K562 (cell line): Measurements from ENCODE around the gene LCLAT1. TPM values are rescaled to one million over a fixed set of nuclear protein-coding genes. Genes with fewer than 3 reads are reported as not detected.

ENCODE experiments used
- ATAC-seq: fragments of 200-7000 bp; cut with Tn5 transposase; 3 replicates; pipeline ENCODE4 v1.9.1; 2020; ENCODE audit warnings: moderate library complexity
- BruUV-seq: library from RNA; stranded (reverse); fragments of 400-500 nt; replicated peaks from 2 replicates; lab custom pipeline; 2021; lab: Mats Ljungman, UMichigan
- CTCF ChIA-PET: fragments of 300-600 bp; formaldehyde crosslinking; extraction: SDS; loops from one replicate; lab custom pipeline; 2021; ENCODE audit warnings: low intra/inter-chr PET ratio; lab: Yijun Ruan, JAX
- POLR2A ChIA-PET: fragments of 300-600, 350-650 bp; sonication (Branson Sonifier 250); formaldehyde crosslinking; extraction: SDS; loops from one replicate; lab custom pipeline; 2021; ENCODE audit warnings: antibody characterized with exemption, inconsistent platforms; lab: Yijun Ruan, JAX
- DNase-seq, 4 experiments: peaks; one replicate each; pipeline versions ENCODE4 v3.0.0 to v3.0.0-alpha.2; 2011 to 2018; ENCODE audit warnings: low spot score in 3 of 4, mixed read lengths in 3 of 4; ENCODE audit errors: extremely low read depth in 1 of 4
- FAIRE-seq: peaks from 2 replicates; lab custom pipeline; 2011; peaks lifted over from hg19 to GRCh38; lab: Jason Lieb, UNC
- H2AFZ ChIP-seq: 2 replicates; pipeline ENCODE4 v1.6.0; 2011; ENCODE audit warnings: low read depth, low read length, control low read depth, inconsistent platforms
- H3K27ac ChIP-seq: fragments of 200-600 bp; 3 replicates; pipeline ENCODE4 v1.8.0; 2011; ENCODE audit warnings: low read depth, mild to moderate bottlenecking, control low read depth, inconsistent platforms, low read length, moderate library complexity, mixed read lengths; ENCODE audit errors: extremely low read depth
- H3K27me3 ChIP-seq, 2 experiments: fragments of 300-600 bp in 1 of 2; 2 replicates in 1 of 2; 3 replicates in 1 of 2; pipeline versions ENCODE4 v1.6.0 to v1.8.0; 2011; ENCODE audit warnings: inconsistent platforms in 2 of 2, low read length in 2 of 2, mild to moderate bottlenecking in 1 of 2, mixed read lengths in 1 of 2, moderate library complexity in 1 of 2; ENCODE audit not compliant: control insufficient read depth in 2 of 2, insufficient read depth in 2 of 2
- H3K36me3 ChIP-seq: fragments of 300-600 bp; 3 replicates; pipeline ENCODE4 v1.8.0; 2011; ENCODE audit warnings: mild to moderate bottlenecking, low read length, inconsistent platforms; ENCODE audit not compliant: control insufficient read depth, insufficient read depth
- H3K4me1 ChIP-seq, 2 experiments: fragments of 200-600 bp in 1 of 2; replicated peaks in 1 of 2; 2 replicates in 1 of 2; 3 replicates in 1 of 2; pipeline versions ENCODE4 v1.5.1 to v1.8.0; 2011; ENCODE audit warnings: inconsistent platforms in 2 of 2, low read length in 2 of 2, mild to moderate bottlenecking in 1 of 2, mixed read lengths in 1 of 2, moderate library complexity in 1 of 2; ENCODE audit not compliant: control insufficient read depth in 2 of 2, insufficient read depth in 2 of 2
- H3K4me2 ChIP-seq: 2 replicates; pipeline ENCODE4 v1.6.1; 2011; ENCODE audit warnings: low read length, control low read depth, inconsistent platforms, mixed read lengths; ENCODE audit not compliant: insufficient read depth
- H3K4me3 ChIP-seq: fragments of 200-600 bp; sonication (generic), shearing (Covaris generic); 2 replicates; pipeline ENCODE4 v1.5.1; 2016; ENCODE audit warnings: control low read depth, inconsistent platforms
- H3K79me2 ChIP-seq: fragments of 200-600 bp; 3 replicates; pipeline ENCODE4 v1.8.0; 2011; ENCODE audit warnings: low read length, inconsistent platforms; ENCODE audit not compliant: control insufficient read depth, insufficient read depth
- H3K9ac ChIP-seq, 2 experiments: 2 replicates each; pipeline versions ENCODE4 v1.6.0 to v1.6.1; 2011; ENCODE audit warnings: low read depth in 2 of 2, low read length in 2 of 2, control low read depth in 1 of 2, inconsistent platforms in 1 of 2, mild to moderate bottlenecking in 1 of 2, mixed read lengths in 1 of 2; ENCODE audit not compliant: insufficient read depth in 1 of 2
- H3K9me1 ChIP-seq: one replicate; pipeline ENCODE4 v1.6.0; 2011; ENCODE audit warnings: inconsistent platforms, mild to moderate bottlenecking, low read length, moderate library complexity; ENCODE audit not compliant: control insufficient read depth, insufficient read depth
- H3K9me3 ChIP-seq: replicated peaks from 2 replicates; pipeline ENCODE4 v1.5.1; 2011; ENCODE audit warnings: low read depth, low read length, inconsistent platforms; ENCODE audit not compliant: control insufficient read depth, insufficient read depth
- H4K20me1 ChIP-seq: replicated peaks from 2 replicates; pipeline ENCODE4 v1.6.1; 2011; ENCODE audit warnings: low read length, inconsistent platforms, mixed read lengths; ENCODE audit not compliant: control insufficient read depth, insufficient read depth
- ARHGAP35 ChIP-seq: fragments of 450-650 bp; IDR thresholded peaks from 2 replicates; pipeline ENCODE4 v1.6.1; 2018; ENCODE audit not compliant: partially characterized antibody
- NBN ChIP-seq: fragments of 450-650 bp; IDR thresholded peaks from 2 replicates; pipeline ENCODE4 v1.6.1; 2016; ENCODE audit warnings: low read depth, mild to moderate bottlenecking
- RAD51 ChIP-seq: fragments of 450-650 bp; IDR thresholded peaks from 2 replicates; pipeline ENCODE4 v1.7.1; 2016; ENCODE audit warnings: low read depth, mild to moderate bottlenecking, borderline replicate concordance
- RBM14 ChIP-seq: fragments of 200-400 bp; formaldehyde crosslinking; IDR thresholded peaks from 2 replicates; pipeline ENCODE4 v1.6.1; 2018; ENCODE audit warnings: low read depth, mild to moderate bottlenecking, low read length, moderate library complexity, borderline replicate concordance; ENCODE audit not compliant: insufficient read depth
- WGBS: fragments of 100-300 bp; shearing (Covaris generic); methylation state at CpG from one replicate; pipeline ENCODE4 v1.1.6; 2016; ENCODE audit warnings: low coverage, mixed read lengths; ENCODE audit not compliant: insufficient coverage; ENCODE audit errors: missing lambda C conversion rate; 5-methylcytosine and 5-hydroxymethylcytosine counted together
- in situ Hi-C: fragments of 300-500 bp; cut with MboI; formaldehyde crosslinking; loops from 4 replicates; pipeline ENCODE4 v1.15.0; 2018; ENCODE audit warnings: inconsistent platforms, mixed read lengths
- intact Hi-C: fragments of 100-400 bp; cut with micrococcal nuclease; formaldehyde crosslinking; loops from 2 replicates; pipeline ENCODE4 v1.14.2; 2022
- polyA plus RNA-seq, 8 experiments: library from polyadenylated mRNA; depleted of rRNA in 4 of 8; stranded (reverse) in 5 of 8; unstranded in 3 of 8; fragments of >200 nt; fragmentation: Nextera tagmentation in 2 of 8; fragmentation: Illumina TruSeq in 1 of 8; extraction: Ambion mirVana in 2 of 8; extraction: Trizol in 1 of 8; gene quantifications; 2 replicates each; pipeline versions ENCODE4 v1.2.1 to v1.2.3, GENCODE V29; 2011 to 2014; ENCODE audit warnings: inconsistent platforms in 1 of 8, missing spikeins in 1 of 8
- total RNA-seq, 7 experiments: library from RNA; depleted of rRNA in 6 of 7; stranded (reverse); fragments of >200 nt in 6 of 7; fragmentation: Illumina TruSeq in 2 of 7; extraction: Trizol in 2 of 7; gene quantifications; 2 replicates each; pipeline versions ENCODE4 v1.2.1 to v1.2.3, GENCODE V29; 2011 to 2021; ENCODE audit warnings: low replicate concordance in 1 of 7
- TF ChIP-seq, protein P1 (sequence below): fragments of 250-450 bp; sonication (Bioruptor Pico); IDR thresholded peaks from 2 replicates; pipeline ENCODE4 v1.5.0; 2022; ENCODE audit warnings: mild to moderate bottlenecking
- TF ChIP-seq, protein P2 (sequence below): IDR thresholded peaks from 3 replicates; pipeline ENCODE4 v1.6.1; 2011; ENCODE audit warnings: borderline replicate concordance, mild to moderate bottlenecking; ENCODE audit not compliant: insufficient read length, insufficient read depth
- TF ChIP-seq, protein P3 (sequence below): sonication (generic); formaldehyde crosslinking; IDR thresholded peaks from 2 replicates; pipeline ENCODE4 v1.8.1; 2023; ENCODE audit warnings: mild to moderate bottlenecking, missing genetic modification reagents
- TF ChIP-seq, protein P4 (sequence below): fragments of 450-650 bp; IDR thresholded peaks from 2 replicates; pipeline ENCODE4 v1.6.1; 2017; ENCODE audit warnings: antibody characterized with exemption

Gene LCLAT1
- total and polyA plus RNA-seq, 9 of the 15 experiments (the other 6 are each of a cell fraction or from before 2014, with no cell fraction given): 8.9 to 63.3 (median 25.4) TPM

DNA sequence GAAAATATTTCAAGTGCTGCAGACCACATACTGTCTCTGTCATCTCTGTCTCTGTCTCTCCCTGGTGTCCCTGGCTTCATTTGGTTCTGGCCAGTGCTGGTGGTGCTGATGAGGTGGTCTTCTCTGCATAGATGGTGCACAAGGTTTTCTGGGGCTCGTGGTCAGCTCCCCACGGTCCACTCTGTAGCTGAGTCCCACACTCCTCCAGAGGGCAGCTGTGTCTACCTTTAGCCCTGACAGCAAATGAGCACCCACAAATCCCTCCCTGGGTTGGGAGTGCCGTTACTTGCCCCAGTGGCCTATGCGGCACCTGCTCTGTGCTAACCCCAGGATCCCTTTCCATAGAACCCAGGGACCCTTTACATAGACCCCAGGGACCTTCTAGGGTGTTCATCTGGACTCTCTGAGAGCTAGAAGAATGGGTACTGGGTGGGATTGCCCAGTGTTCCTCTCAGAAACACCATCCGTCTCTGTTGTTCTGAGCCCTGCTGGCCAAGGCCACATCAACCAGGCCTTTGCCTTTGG, 230.9 kb downstream of the LCLAT1 start (continued):
- no peak for TF ChIP-seq ARHGAP35

DNA sequence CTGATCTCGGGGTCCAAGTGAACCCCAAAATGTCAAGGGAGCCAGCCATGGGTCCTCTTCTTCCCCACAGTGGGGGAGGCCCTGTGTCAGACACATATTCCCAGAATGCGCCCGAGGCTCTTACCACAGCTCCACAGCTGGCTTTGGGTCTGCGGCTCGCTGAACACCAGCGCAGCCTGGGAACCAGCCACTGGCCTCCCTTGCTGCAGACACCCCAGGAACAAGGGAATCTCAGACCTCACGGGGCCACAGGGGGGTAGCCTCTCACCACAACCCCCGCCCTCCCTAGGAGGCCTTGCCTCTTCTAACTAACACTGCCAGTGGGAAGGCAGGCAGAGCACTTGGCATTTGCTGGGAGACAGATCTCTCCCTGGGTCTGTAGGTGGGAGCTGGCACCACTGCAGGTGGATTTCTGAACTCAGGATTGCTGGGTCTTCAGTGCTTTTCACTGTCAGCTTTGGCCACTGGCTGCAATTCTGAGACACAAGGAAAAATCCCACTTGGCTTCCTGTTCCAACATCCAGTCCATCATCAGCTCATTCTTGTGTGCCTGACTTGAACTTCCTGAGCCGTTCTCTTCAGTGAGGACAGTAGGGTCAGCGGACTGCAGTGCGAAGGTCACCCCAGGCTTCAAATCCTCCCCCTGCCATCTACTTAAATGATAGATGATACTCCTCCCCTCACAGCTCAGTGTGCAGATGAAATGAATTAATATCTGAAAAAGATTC, 231.5 kb downstream of the LCLAT1 start:
- Histone ChIP-seq H3K9me1 (no peaks in the 10 kb centered on the region), H3K27ac (no peak overlapping the region), H4K20me1 (no peaks in the 10 kb centered on the region), H3K27me3 (peaks cover 9 to 45% of the 10 kb centered on the region in 2 experiments), H3K4me2 (no peak overlapping the region), H3K9me3 (no peaks in the 10 kb centered on the region), H3K79me2 (no peaks in the 10 kb centered on the region), H3K9ac (no peak overlapping the region; a peak in 1 of 4 replicates), H2AFZ (no peak overlapping the region), H3K36me3 (no peaks in the 10 kb centered on the region), H3K4me3 (no peak overlapping the region), H3K4me1 (peaks cover 0 to 2% of the 10 kb centered on the region in 2 experiments; a peak in 1 of 5 replicates)
- FAIRE-seq: no peak
- WGBS: under 1% methylated on average over 11 of the region's 11 CpGs
- no peak for DNase-seq
- intact Hi-C loops (no loop called here), in situ Hi-C loops (no loop called here)
- ATAC-seq: no peak
- no TSS peak for BruUV-seq
- ChIA-PET CTCF (no interaction called here), POLR2A (interaction anchor here (0.5 to 1.0 kb wide), 2 partner anchors 9 to 413 kb away, joined by 3 to 5 read pairs; no protein-coding TSS in a partner anchor)
- TF ChIP-seq NBN: no peak
- TF ChIP-seq, protein P1, sequence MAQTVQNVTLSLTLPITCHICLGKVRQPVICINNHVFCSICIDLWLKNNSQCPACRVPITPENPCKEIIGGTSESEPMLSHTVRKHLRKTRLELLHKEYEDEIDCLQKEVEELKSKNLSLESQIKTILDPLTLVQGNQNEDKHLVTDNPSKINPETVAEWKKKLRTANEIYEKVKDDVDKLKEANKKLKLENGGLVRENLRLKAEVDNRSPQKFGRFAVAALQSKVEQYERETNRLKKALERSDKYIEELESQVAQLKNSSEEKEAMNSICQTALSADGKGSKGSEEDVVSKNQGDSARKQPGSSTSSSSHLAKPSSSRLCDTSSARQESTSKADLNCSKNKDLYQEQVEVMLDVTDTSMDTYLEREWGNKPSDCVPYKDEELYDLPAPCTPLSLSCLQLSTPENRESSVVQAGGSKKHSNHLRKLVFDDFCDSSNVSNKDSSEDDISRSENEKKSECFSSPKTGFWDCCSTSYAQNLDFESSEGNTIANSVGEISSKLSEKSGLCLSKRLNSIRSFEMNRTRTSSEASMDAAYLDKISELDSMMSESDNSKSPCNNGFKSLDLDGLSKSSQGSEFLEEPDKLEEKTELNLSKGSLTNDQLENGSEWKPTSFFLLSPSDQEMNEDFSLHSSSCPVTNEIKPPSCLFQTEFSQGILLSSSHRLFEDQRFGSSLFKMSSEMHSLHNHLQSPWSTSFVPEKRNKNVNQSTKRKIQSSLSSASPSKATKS (CRISPR knock-in tag): no peak
- TF ChIP-seq, protein P2, sequence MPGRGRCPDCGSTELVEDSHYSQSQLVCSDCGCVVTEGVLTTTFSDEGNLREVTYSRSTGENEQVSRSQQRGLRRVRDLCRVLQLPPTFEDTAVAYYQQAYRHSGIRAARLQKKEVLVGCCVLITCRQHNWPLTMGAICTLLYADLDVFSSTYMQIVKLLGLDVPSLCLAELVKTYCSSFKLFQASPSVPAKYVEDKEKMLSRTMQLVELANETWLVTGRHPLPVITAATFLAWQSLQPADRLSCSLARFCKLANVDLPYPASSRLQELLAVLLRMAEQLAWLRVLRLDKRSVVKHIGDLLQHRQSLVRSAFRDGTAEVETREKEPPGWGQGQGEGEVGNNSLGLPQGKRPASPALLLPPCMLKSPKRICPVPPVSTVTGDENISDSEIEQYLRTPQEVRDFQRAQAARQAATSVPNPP: no peak
- no peak for TF ChIP-seq RBM14
- TF ChIP-seq, protein P3, sequence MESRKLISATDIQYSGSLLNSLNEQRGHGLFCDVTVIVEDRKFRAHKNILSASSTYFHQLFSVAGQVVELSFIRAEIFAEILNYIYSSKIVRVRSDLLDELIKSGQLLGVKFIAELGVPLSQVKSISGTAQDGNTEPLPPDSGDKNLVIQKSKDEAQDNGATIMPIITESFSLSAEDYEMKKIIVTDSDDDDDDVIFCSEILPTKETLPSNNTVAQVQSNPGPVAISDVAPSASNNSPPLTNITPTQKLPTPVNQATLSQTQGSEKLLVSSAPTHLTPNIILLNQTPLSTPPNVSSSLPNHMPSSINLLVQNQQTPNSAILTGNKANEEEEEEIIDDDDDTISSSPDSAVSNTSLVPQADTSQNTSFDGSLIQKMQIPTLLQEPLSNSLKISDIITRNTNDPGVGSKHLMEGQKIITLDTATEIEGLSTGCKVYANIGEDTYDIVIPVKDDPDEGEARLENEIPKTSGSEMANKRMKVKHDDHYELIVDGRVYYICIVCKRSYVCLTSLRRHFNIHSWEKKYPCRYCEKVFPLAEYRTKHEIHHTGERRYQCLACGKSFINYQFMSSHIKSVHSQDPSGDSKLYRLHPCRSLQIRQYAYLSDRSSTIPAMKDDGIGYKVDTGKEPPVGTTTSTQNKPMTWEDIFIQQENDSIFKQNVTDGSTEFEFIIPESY (CRISPR knock-in tag): no peak
- TF ChIP-seq RAD51: no peak
- TF ChIP-seq, protein P4, sequence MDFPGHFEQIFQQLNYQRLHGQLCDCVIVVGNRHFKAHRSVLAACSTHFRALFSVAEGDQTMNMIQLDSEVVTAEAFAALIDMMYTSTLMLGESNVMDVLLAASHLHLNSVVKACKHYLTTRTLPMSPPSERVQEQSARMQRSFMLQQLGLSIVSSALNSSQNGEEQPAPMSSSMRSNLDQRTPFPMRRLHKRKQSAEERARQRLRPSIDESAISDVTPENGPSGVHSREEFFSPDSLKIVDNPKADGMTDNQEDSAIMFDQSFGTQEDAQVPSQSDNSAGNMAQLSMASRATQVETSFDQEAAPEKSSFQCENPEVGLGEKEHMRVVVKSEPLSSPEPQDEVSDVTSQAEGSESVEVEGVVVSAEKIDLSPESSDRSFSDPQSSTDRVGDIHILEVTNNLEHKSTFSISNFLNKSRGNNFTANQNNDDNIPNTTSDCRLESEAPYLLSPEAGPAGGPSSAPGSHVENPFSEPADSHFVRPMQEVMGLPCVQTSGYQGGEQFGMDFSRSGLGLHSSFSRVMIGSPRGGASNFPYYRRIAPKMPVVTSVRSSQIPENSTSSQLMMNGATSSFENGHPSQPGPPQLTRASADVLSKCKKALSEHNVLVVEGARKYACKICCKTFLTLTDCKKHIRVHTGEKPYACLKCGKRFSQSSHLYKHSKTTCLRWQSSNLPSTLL: no peak
